A549 (cell line): ENCODE data around the gene PANK3. TPM values are rescaled to one million over a fixed set of nuclear protein-coding genes. Genes with fewer than 3 reads are reported as not detected.

ENCODE experiments used
- ATAC-seq, 2 experiments: fragments of 200-7000 bp in 1 of 2; fragments of >200 bp in 1 of 2; cut with Nextera tagmentation in 1 of 2; cut with Tn5 transposase in 1 of 2; 3 replicates each; pipeline versions ENCODE4 v1.8.0 to v1.9.1; 2018 to 2020; ENCODE audit warnings: mild to moderate bottlenecking in 1 of 2, moderate library complexity in 1 of 2
- CTCF ChIA-PET: fragments of 300-600 bp; sonication (Branson Sonifier 250); formaldehyde crosslinking; extraction: SDS; loops from one replicate; lab custom pipeline; 2021; ENCODE audit warnings: antibody characterized with exemption, inconsistent platforms; lab: Yijun Ruan, JAX
- POLR2A ChIA-PET: fragments of 350-600 bp; formaldehyde crosslinking; extraction: SDS; loops from one replicate; lab custom pipeline; 2021; ENCODE audit warnings: antibody characterized with exemption, inconsistent platforms; lab: Yijun Ruan, JAX
- DNase-seq, 2 experiments: peaks; one replicate each; pipeline versions ENCODE4 v3.0.0 to v3.0.0-alpha.2; 2011 to 2016; ENCODE audit warnings: low read depth in 1 of 2, low spot score in 1 of 2
- FAIRE-seq: peaks from 2 replicates; lab custom pipeline; 2011; peaks lifted over from hg19 to GRCh38; lab: Jason Lieb, UNC
- H3K27ac ChIP-seq, 2 experiments: fragments of >200 bp; sonication (Bioruptor Twin); formaldehyde crosslinking; 3 replicates each; pipeline ENCODE4 v1.5.1; 2016 to 2017
- H3K4me1 ChIP-seq: fragments of >200 bp; sonication (Bioruptor Twin); formaldehyde crosslinking; 3 replicates; pipeline ENCODE4 v1.6.1; 2016
- H3K4me2 ChIP-seq: fragments of >200 bp; sonication (Bioruptor Twin); formaldehyde crosslinking; 3 replicates; pipeline ENCODE4 v1.6.1; 2016
- H3K4me3 ChIP-seq: fragments of >200 bp; sonication (Bioruptor Twin); formaldehyde crosslinking; 3 replicates; pipeline ENCODE4 v1.5.1; 2016
- H3K9me3 ChIP-seq: fragments of >200 bp; sonication (Bioruptor Twin); formaldehyde crosslinking; 3 replicates; pipeline ENCODE4 v1.6.1; 2016
- BCL3 ChIP-seq: fragments of >200 bp; sonication (Bioruptor Twin); formaldehyde crosslinking; IDR thresholded peaks from 3 replicates; pipeline ENCODE4 v1.6.1; 2016
- EHF ChIP-seq: fragments of 250-450 bp; sonication (Bioruptor Pico); IDR thresholded peaks from 2 replicates; pipeline ENCODE4 v1.5.0; 2020; ENCODE audit warnings: mild to moderate bottlenecking
- EHMT2 ChIP-seq: fragments of 200-600 bp; sonication (generic); IDR thresholded peaks from 2 replicates; pipeline ENCODE4 v1.6.1; 2016; ENCODE audit warnings: antibody characterized with exemption, low read depth, mild to moderate bottlenecking, moderate library complexity
- ESRRA ChIP-seq: fragments of 150-350 bp; IDR thresholded peaks from 2 replicates; pipeline ENCODE4 v1.6.1; 2014; ENCODE audit warnings: mild to moderate bottlenecking, low read length, borderline replicate concordance
- FOSB ChIP-seq: fragments of 250-450 bp; sonication (Bioruptor Pico); IDR thresholded peaks from 2 replicates; pipeline ENCODE4 v1.5.0; 2020; ENCODE audit warnings: mild to moderate bottlenecking, moderate library complexity
- FOSL2 ChIP-seq, 2 experiments: fragments of 450-650 bp in 1 of 2; fragments of >200 bp in 1 of 2; sonication (Bioruptor Twin) in 1 of 2; formaldehyde crosslinking; IDR thresholded peaks; 2 replicates each; pipeline versions ENCODE4 v1.5.0 to v1.6.1; 2016 to 2020; ENCODE audit warnings: mild to moderate bottlenecking in 1 of 2, moderate library complexity in 1 of 2
- GATA3 ChIP-seq: IDR thresholded peaks from 2 replicates; pipeline ENCODE4 v1.6.1; 2012; ENCODE audit warnings: borderline replicate concordance
- HEYL ChIP-seq: fragments of 250-450 bp; sonication (Bioruptor Pico); IDR thresholded peaks from 2 replicates; pipeline ENCODE4 v1.8.0; 2021; ENCODE audit warnings: mild to moderate bottlenecking, moderate library complexity
- HOXB13 ChIP-seq: fragments of 250-450 bp; sonication (Bioruptor Pico); IDR thresholded peaks from 2 replicates; pipeline ENCODE4 v1.5.0; 2020; ENCODE audit warnings: low read depth, mild to moderate bottlenecking, moderate library complexity
- KDM5A ChIP-seq: fragments of 200-600 bp; sonication (generic); IDR thresholded peaks from 2 replicates; pipeline ENCODE4 v1.6.1; 2016; ENCODE audit warnings: antibody characterized with exemption, mild to moderate bottlenecking
- MAFK ChIP-seq: fragments of 450-650 bp; IDR thresholded peaks from 2 replicates; pipeline ENCODE4 v1.6.1; 2014; ENCODE audit not compliant: partially characterized antibody
- MYC ChIP-seq: IDR thresholded peaks from 2 replicates; pipeline ENCODE4 v1.6.1; 2012; ENCODE audit warnings: mild to moderate bottlenecking, inconsistent platforms, low read length, improper control_type of control experiment, borderline replicate concordance
- NFE2L2 ChIP-seq: fragments of 150-350 bp; conservative IDR thresholded peaks from 2 replicates; pipeline ENCODE4 v1.6.1; 2014; ENCODE audit warnings: low read length
- NPAS2 ChIP-seq: fragments of 250-450 bp; sonication (Bioruptor Pico); IDR thresholded peaks from 2 replicates; pipeline ENCODE4 v1.8.0; 2022; ENCODE audit warnings: mild to moderate bottlenecking, moderate library complexity, borderline replicate concordance
- PBX3 ChIP-seq: IDR thresholded peaks from 2 replicates; pipeline ENCODE4 v1.6.1; 2012
- POLR2AphosphoS2 ChIP-seq: conservative IDR thresholded peaks from 2 replicates; pipeline ENCODE4 v1.6.1; 2012; ENCODE audit warnings: low read length, improper control_type of control experiment, inconsistent platforms
- RARB ChIP-seq: fragments of 250-450 bp; sonication (Bioruptor Pico); IDR thresholded peaks from 2 replicates; pipeline ENCODE4 v1.8.0; 2021; ENCODE audit warnings: mild to moderate bottlenecking, moderate library complexity
- RCOR1 ChIP-seq: fragments of 150-350 bp; IDR thresholded peaks from 2 replicates; pipeline ENCODE4 v1.6.1; 2014; ENCODE audit warnings: antibody characterized with exemption, low read length, low read depth
- RFX5 ChIP-seq: fragments of 450-650 bp; IDR thresholded peaks from 2 replicates; pipeline ENCODE4 v1.7.1; 2014; ENCODE audit warnings: antibody characterized with exemption, mild to moderate bottlenecking, moderate library complexity
- RNF2 ChIP-seq: fragments of 200-600 bp; sonication (generic); IDR thresholded peaks from 2 replicates; pipeline ENCODE4 v1.6.1; 2016; ENCODE audit warnings: low read depth, mild to moderate bottlenecking, antibody characterized with exemption, moderate library complexity, borderline replicate concordance
- SMC3 ChIP-seq: fragments of >200 bp; sonication (Bioruptor Twin); formaldehyde crosslinking; IDR thresholded peaks from 3 replicates; pipeline ENCODE4 v1.6.1; 2018; ENCODE audit warnings: inconsistent platforms
- USF2 ChIP-seq: fragments of 450-650 bp; IDR thresholded peaks from 2 replicates; pipeline ENCODE4 v1.6.1; 2014; ENCODE audit warnings: antibody characterized with exemption
- ZC3H11A ChIP-seq: fragments of 450-650 bp; IDR thresholded peaks from 2 replicates; pipeline ENCODE4 v1.6.1; 2014; ENCODE audit warnings: antibody characterized with exemption, mild to moderate bottlenecking
- ZSCAN20 ChIP-seq: fragments of 250-450 bp; sonication (Bioruptor Pico); IDR thresholded peaks from 2 replicates; pipeline ENCODE4 v1.8.0; 2022; ENCODE audit warnings: mild to moderate bottlenecking, moderate library complexity
- WGBS: methylation state at CpG from one replicate; pipeline ENCODE4 v1.1.6; 2017; ENCODE audit errors: missing lambda C conversion rate; 5-methylcytosine and 5-hydroxymethylcytosine counted together
- polyA plus RNA-seq, 4 experiments: library from polyadenylated mRNA; depleted of rRNA in 3 of 4; stranded (reverse); fragments of >200 nt; fragmentation: RNase III in 1 of 4; extraction: RNeasy Plus Mini Kit Qiagen cat#74134 plus additional on column Dnase treatment in 1 of 4; gene quantifications; 2 replicates in 3 of 4; 3 replicates in 1 of 4; pipeline ENCODE4 v1.2.3, GENCODE V29; 2011 to 2017
- TF ChIP-seq, protein P1 (sequence below): fragments of 250-450 bp; sonication (Bioruptor Pico); IDR thresholded peaks from 2 replicates; pipeline ENCODE4 v1.5.0; 2020; ENCODE audit warnings: low read depth, mild to moderate bottlenecking, moderate library complexity

PANK3 gene
- polyA plus RNA-seq, 2 of the 4 experiments (the other 2 are of a cell fraction), result 21.9 to 41.3 TPM

DNA sequence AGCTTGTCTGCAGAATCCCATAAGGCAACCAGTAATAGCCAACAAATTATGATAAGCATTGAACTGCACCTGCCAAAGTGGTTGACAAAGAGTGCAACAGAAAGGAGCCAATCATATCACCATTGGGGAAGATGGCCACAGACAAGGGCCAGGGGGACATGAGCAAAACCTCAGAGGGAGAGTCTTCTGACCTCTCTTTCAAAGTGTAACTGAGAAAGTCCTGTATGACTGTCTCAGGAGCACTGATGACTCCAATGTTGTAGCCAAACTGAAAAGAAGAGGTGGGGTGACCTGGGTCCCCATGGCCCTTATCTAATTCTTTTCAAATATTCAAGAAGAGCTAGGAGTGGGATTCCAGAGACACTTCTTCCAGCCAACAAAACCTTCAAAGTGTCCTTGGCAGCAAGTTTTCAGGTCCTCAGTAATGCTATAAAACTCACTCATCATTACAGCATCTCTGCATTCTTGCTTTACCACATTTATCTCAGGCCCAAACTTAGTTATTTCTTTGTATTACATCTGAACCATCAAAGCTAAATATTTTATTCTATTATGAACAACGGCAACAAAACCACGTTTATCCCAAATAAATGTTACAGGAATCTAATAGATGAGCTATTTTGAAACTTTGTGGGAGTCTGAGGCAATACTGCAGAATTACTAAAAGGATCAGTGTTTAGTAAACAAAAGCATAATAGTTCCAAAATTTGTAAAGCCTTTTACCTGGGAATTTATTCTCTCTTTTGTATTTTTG, 25.6 kb downstream of the PANK3 start (continued):
- TF ChIP-seq RNF2, result no peak
- no peak for TF ChIP-seq FOSB
- TF ChIP-seq EHF (CRISPR knock-in tag), result no peak

- Histone ChIP-seq H3K9me3 (no peaks in the 10 kb centered on the region), H3K4me3 (no peak overlapping the region), H3K4me1 (peaks cover 8% of the 10 kb centered on the region; the same call in 2 of the 3 replicates)
- FAIRE-seq (no peak), ATAC-seq (peak in 1 of 2 experiments; percentile 28; a peak in 2 of 6 replicates)
- WGBS, result 88% methylated on average over 1 of the region's 1 CpG
- TF ChIP-seq, protein P1, sequence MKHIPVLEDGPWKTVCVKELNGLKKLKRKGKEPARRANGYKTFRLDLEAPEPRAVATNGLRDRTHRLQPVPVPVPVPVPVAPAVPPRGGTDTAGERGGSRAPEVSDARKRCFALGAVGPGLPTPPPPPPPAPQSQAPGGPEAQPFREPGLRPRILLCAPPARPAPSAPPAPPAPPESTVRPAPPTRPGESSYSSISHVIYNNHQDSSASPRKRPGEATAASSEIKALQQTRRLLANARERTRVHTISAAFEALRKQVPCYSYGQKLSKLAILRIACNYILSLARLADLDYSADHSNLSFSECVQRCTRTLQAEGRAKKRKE (CRISPR knock-in tag), result no peak
- TF ChIP-seq MYC, result no peak
- TF ChIP-seq FOSL2 (IDR thresholded peaks at IDR 0.05), result no peak
- no peak for TF ChIP-seq FOSL2 (CRISPR knock-in tag; IDR thresholded peaks at IDR 0.05)
- no peak for TF ChIP-seq ZSCAN20
- no peak for TF ChIP-seq ZC3H11A
- no peak for TF ChIP-seq EHF (CRISPR knock-in tag)
- TF ChIP-seq ESRRA, result no peak
- TF ChIP-seq RARB (CRISPR knock-in tag), result no peak
- no peak for TF ChIP-seq BCL3
- TF ChIP-seq, all 56 proteins: peak for 0
- H3K27ac ChIP-seq, result no peak overlapping the region
- CTCF ChIA-PET, result no interaction called here
- DNase-seq, result no peak
- 0 out of 3 replicates have a peak overlapping the region, but pooled peaks have one; percentile 10 for H3K4me2 ChIP-seq
- POLR2A ChIA-PET, result no interaction called here
Measured at GRCh38 chr5:168552146-168552545, 27.0 kb downstream of the PANK3 start.

DNA sequence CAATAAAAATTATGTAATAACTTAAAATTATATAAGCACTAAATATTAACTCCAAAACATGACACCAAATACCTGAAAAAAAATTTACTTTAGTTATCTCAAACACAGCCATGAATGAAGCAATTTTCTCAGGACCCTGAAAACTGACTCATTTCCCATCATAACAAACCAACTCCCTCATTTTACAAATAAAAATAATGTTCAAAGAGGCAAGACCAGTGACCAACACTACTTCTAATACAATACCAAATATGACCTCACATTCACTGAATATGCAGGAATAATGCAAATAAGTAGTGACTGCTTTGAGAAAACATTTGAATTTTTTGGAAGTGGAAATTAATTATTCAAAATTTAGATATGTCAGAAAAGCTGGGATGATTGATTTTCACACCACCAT, 28.5 kb downstream of the PANK3 start:
- Histone ChIP-seq H3K9me3 (no peaks in the 10 kb centered on the region), H3K4me3 (no peak overlapping the region), H3K27ac (no peak overlapping the region), H3K4me2 (no peak overlapping the region), H3K4me1 (peaks cover 8% of the 10 kb centered on the region; the same call in 2 of the 3 replicates)
- POLR2A ChIA-PET, result no interaction called here
- CTCF ChIA-PET, result no interaction called here
- peak; percentile 68 for FAIRE-seq
- ATAC-seq, result no peak
- no peak for DNase-seq
- no peak for TF ChIP-seq EHMT2
- no peak for TF ChIP-seq RNF2
- TF ChIP-seq BCL3, result no peak
- TF ChIP-seq USF2, result no peak
- TF ChIP-seq NFE2L2, result no peak
- TF ChIP-seq POLR2AphosphoS2, result no peak
- TF ChIP-seq RCOR1, result no peak
- no peak for TF ChIP-seq GATA3
- TF ChIP-seq PBX3, result no peak
- TF ChIP-seq RFX5, result no peak
- TF ChIP-seq MAFK, result no peak
- TF ChIP-seq NPAS2 (CRISPR knock-in tag), result no peak
- no peak for TF ChIP-seq HEYL (CRISPR knock-in tag)
- TF ChIP-seq SMC3, result no peak
- no peak for TF ChIP-seq HOXB13 (CRISPR knock-in tag)
- TF ChIP-seq KDM5A, result no peak
